ENCODE results near the gene RAD51AP2.
"Not testable (repeated sequence)": the region's sequence is repeated elsewhere in the genome, so short reads cannot be mapped to it uniquely, and the experiment has no call there.

RAD51AP2 gene

DNA sequence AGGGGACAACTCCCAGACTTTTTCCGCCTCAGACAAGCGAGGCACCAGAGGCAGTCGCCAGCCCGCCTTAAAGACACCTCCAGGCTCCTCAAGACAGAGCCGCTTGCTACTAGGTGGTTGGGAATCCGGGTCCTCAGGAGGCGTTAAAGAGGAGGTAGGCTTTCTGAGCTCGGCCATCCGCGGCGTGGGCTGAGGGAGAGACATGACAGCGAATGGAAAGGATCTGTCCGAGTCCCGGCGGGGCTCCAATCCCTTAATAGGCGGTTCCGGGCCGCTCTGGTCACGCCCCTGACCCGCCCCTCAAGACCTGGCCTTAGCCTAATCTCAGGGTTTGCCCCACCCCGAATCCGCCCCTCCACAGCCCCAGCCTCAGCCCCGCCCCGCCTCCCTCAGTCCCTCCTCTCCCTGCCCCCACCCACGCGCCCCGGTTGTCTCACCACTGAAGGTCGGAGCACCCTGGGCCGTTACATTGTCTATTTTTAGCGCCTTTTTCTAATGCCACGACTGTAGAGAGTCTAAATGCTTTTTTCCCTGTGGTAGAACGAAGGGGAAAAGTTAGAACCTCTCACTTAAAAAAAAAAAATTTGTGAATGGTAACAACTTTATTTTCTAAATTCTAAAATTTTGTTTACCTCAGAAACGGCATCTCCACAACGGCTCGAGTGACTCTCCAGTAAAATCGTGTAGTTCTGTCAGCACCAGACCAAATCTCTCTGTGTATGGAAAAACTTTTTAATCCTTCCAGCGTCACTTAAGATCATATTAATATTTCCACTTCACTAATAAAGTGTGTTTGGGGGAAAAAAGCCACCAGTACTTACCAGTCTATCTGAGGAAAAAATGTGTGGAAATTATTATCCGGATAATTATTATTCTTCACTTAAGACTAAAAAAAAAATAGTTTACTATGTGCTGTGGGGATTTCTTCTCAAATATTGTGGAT, at the start of gene RAD51AP2:
Gene RAD51AP2, minus strand, starts transcription at position 229 of the 943 bp plus-strand sequence. Its CDS starts 25 bp downstream, at position 204.
- DNase-seq = no peak

DNA sequence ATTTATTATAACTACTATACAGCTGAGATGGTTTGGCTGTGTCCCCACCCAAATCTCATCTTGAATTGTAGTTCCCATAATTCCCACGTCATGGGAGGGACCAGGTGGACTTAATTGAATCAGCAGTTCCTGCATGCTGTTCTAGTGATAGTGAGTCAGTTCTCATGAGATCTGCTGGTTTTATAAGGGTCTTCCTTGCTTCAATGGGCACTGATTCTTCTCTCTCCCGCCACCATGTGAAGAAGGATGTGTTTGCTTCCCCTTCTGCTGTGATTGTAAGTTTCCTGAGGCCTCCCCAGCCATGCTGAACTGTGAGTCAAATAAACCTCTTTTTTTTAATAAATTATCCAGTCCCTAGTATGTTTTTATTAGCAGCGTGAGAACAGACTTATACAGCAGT, 47.5 kb upstream of the RAD51AP2 start:
- not testable (repeated sequence) for DNase-seq

DNA sequence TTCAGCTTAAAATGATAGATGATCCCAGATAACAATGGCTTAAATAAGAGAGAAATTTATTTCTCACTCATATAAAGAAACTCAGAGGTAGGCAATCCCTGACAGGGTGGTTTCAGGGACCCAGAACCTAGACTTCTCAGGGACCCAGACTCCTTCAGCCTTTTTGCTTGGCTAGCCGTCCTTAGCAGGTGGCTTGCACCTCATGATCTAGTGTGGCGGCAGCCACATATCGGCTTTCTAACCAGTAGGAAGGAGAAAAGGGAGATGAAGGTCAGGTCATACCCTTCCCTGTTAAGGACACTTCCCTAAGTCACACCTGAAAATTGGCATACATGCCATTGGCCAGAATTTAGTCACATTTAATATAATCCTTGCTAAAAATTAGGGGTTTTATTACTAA, 40.6 kb upstream of the RAD51AP2 start:
- no peak for DNase-seq

DNA sequence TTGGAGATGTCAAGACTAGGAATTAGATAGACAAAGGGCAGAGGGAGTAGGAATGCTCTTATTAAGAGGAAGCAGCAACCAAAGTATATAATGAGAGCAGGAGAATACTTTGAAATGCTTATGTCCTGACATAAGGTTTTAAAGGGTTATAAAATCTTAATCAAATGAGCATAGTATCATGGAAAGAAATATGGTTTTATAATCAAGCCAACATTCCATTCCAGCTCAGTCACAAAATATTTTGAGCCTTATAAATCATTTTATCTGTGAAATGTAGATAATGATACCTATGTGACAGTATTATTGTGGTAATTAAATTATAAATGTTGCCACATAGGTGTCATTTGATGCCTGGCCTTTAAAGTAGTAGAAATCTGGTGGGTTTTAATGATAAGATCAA, 39.8 kb upstream of the RAD51AP2 start:
- no peak for DNase-seq

DNA sequence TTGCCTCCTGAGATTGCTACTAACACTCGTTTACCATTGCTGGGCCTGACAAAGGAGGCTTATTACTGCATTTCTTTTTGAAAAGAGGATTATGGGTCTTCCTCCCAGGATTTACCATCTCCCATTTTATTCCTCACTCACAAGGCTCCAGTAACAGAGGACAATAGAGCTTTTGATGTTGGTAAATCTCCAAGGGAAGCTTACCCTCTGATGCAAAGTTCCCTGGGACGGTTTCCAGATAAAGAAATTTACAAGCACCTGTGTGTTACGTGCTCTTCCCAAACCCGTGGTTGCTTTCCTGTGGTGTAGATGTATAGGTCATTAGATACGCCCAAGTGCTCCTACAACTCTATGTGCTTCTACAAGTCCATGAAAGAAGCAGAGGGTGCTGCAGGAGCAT, 39.4 kb upstream of the RAD51AP2 start:
- no peak for DNase-seq

DNA sequence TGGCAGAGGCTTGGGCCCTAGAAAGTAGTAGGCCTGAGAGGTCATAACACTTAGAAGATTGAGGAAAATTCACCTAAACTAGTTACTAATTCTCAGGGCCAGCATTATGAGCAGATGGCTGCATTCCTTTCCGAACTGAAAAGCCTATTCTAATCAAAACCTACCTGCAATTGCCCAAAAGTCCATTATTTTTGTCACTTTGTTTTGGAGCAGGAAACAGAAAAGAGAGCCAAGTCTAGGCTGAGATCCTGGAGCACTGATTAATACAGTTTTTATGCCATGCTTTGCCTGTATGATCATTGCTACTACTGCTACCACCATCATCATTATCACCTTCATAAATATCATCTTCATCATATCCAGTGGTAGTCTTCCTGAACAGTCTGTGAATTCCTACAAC, 36.9 kb upstream of the RAD51AP2 start:
- DNase-seq = no peak

DNA sequence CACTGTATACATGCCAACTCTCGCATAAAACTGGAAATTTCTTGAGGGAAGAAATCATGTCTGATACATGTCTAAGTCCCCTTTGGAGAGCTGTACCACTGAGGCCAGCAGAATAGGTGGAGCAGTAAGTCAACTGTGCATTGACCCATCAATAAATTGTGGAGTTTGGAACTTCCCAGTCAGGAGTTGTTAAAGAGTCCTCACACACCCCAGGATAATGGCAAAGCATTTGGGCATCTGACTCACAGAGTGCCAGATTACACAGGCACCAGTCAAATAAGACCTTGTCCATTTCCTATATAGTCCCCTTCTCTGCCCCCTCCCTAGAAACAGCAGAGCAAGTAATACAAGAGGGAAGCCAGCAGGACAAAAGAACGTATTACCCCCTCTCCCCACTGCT, 32.7 kb upstream of the RAD51AP2 start:
- no peak for DNase-seq

DNA sequence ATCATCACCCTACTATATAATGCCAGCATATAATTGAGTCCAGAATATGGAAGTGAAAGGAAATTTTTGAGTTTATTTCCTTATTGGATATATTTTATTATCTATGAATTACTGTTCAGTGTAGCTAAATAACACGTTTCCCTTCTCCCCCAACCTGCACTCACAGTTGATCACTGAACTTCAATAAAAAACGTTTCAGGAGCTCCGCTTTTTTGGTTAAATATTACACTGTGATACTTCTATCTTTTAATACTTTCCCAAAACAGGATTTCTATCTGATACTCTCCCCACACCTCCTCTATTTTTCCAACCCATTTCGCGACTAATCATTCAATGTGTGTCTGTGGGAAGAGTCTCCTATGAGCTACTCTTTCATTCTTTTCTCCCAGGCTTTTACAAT, 29.5 kb upstream of the RAD51AP2 start:
- no peak for DNase-seq

DNA sequence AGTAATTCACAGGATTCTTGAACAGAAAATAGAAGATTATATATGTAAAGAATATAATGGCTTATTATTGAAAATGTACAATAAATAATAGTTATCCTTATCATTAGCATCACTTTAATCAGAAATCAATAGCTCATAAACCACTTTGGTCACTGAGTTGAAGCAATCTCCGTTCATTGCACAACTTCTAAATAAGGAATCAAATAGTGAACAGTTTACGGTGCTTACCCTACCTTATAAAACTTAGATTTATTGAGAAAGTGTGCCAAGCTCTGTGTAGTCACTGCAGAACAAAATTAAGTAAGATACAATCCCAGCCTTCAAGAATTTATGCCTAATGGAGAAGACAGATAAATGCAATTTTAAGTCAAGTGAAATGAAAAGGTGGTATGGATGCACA, 29.0 kb upstream of the RAD51AP2 start:
- DNase-seq = no peak

DNA sequence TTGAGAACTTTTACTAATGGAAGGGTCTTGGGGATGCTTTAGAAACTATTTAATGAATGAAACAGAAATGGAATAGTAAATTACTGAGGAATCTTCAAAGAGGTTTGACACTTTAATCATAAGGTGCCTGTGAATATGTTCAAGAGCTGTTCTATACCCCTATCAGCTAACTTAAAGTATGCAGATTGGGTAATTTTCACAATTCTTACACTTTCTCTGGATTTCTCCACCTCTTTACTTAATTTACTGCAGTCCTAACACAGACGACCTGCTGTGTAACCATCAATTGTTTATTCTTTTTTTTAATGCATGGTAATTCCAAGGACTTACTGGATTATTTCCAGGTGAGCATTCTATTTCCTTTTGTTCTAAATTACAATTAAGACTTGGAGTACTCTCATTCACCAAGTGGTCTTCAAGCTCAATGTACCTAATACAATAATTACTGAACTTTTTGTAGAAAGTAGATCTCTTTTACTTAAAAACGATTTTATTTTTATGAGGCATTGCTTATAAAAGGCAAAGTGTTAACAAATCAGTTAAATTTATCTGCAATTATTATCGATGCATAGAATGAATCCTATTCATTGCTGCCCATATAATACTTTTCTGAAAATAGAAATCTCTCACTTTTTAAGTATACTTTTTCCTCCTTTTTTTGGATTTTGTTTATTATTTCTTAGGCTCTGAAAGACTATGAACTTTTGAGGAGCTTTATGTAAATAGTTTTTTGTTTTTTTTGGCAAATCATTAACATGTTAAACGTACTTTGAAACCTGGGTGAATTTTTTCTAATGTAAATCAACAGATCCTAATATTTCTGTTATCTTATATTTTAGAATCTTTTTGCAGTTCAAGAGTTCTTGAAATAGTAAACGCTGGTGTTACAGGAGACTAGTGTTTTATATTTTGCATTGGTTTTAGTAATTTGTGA, 27.7 kb upstream of the RAD51AP2 start:
- no peak for DNase-seq

DNA sequence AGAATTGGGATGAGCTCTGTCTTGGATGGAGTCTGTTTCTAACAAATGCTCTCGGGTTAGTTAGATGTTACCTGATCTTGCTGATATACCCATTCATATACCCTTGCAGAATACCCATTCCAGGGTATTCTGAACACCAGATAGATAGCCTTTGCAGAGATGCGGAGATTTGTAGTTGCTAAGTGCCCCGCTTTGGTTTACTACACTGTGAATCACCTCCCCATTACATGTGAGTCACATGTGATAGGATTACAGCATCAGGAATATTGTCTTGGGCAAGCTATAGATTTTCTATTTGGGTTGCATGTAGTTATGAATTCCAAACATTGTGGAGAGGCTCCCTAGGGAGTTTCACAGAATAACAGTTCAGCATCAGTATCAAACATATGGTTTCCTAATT, 26.0 kb upstream of the RAD51AP2 start:
- no peak for DNase-seq

DNA sequence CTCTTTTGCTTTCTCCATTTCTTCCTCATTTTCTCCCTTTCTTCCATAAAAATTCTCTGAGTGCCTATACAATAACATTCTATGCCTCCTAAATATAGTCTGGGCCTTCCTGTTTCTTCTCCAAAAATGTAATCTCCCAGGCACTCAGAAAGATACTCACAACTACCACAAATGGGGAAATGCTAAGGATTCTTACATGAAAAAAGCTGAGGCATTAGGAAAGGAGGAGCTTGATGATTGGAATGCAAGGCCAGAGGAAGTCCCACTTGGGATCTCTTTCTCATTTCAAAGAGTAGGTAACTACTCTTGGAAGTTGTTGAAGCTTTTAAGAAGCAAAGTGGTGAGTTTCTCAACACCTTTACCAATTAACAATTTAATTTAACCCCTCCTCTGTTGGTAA, 25.6 kb upstream of the RAD51AP2 start:
- DNase-seq = no peak

DNA sequence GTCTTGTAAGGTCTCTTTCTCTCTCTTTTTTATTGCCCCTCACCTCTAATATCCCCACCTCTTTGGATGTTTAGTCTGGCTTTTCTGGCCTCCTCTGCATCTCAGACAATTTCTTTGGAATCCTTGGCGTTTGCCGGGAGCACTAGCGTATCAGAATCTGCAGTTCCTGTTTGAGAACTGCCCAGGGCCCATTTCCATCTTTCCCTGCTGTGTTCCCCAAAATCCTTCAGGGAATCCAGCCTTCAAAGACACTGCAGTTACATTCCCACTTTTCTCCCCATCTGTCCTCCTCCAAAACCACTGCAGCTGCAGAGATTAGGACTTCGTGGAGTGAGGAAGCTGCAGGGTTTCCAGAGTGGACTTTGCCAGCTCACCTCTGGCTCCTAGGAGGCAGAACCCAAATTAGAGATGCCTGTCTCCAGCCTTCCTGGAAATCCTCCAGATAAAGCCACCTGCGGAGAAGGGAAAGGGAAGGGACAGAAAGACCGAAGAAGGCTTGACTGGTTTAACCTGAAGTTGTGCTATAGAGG, 25.0 kb upstream of the RAD51AP2 start:
- DNase-seq = no peak

DNA sequence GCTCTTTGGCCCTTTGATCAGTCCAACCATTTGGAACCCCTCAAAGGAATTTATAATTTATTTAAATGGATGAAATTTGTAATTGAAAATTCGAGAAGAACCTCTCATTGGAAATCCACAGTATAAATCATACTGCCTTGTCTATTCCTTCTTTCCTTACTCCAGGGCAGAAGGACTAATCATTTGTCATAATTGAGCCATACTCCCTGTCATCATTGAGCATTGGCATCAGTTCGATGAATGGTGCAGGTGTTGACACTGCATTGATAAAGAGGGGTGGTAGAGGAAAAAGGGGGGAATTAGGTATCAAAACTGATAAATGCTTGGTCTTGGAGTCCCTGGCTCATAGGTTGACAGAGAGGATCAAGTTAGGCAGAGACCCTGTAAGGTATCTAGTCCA, 24.2 kb upstream of the RAD51AP2 start:
- no peak for DNase-seq

DNA sequence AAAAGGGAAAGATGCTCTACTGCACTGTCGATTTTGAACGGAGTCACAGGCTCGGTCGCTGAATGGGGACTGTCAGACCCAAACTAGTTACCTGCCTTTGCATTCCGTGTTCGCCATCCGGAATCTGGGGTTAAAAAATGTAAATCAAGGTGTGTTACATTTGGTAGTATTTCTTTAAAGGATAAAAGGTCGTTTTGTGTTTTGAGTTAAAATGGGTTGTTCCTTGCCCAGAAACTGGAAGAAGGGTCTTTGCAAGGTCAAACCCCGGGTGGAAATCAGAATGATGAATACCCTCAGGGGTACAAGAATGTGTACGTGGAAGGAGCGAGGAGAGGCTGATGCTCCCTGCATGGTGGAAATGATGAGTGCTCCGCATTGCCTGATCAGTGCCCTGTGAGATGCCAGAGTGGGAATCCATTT, 23.3 kb upstream of the RAD51AP2 start:
- DNase-seq = no peak

DNA sequence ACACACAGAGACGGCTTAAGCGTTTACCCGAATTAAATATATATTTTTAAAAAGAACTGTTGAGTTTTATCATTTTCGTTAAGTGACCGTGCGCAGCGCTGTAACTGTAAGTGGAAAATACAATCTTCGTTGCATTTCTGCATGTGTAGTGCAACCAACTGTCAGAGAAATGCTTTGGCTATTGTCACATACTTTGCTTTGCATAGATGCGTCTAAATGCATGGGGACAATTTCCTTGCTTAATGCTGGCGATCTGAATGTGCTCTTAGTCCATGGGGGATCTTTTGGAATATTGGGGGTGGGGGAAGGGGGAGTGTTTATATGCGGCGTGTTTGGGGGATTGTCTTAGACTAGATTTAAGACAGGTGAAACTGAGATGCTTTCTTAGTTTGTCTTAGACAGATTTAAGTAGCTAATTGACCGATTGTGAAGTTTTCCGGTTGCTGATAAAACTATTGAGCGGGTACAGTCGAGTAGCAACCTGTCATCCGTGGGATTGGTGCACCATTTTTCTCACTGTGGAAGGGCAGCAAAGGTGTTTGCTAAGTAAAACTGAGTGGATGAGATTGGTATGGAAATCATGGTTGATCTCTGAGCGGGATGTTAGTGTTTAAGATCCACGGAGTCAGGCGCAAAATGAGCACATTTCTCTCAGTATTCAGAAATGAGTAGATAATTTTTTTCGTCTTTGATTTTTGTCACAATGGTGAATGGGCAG, 22.7 kb upstream of the RAD51AP2 start:
- DNase-seq = no peak

DNA sequence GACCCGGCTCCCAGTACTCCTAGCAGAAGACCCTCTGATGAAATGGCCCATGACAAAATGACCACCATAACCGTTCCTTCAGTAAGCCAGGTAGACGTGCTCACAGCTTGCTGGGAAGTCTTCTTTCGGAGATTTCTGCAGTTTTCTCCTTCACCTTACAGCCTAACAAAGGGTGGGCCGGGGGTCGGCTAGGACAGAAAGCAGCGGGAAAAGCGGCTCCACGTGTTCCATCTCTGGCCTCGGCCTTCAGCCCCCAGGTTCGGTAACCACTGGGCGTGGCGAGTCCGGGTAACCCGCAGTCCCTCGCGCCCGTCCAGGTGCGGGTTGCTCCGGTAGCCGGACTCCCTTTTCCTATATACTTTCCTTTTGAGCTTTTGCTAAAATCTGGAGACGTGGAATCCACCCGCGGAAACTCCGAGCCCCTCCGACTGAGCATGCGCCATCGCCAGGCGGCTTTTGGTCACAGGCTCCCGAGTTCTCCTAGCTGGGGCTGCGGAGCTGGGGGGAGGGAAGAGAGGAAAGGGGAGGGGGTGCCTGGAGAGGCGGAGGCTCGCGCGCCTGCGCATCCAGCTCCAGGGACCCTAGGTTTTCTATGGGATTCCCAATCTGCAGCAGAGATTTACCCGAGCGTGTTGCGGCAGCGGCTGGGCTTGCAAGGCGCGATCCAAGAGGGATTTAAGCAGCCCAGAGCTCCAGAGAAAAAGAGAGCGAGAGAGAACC, 22.0 kb upstream of the RAD51AP2 start, which contains the start of gene VSNL1:
Gene VSNL1, plus strand, starts transcription at position 604 of the 720 bp plus-strand sequence. CDS start 51,379 bp downstream, outside the sequence.
- DNase-seq = no peak

DNA sequence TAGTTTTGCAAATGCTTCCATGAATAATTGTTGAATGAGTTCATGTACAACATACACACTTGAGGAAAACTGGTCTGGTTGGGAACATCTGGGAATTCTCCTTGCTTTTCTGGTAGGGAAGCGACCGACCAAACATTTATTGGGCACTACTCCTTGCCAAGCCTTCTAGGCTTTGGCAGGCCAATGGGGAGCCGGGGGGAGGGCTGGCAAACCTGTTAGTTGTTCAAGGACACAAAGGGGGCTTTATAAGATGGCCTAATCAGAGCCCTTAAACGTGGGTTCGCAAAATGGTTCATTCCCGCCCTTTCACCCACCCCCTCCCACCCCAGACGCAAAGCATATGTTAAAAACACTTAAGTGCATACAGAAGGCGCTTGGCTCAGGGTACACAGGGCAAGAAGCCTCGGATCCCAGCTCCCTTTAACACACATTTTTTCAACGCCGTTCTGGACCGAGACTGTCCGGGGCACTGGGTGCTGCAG, 21.4 kb upstream of the RAD51AP2 start:
- no peak for DNase-seq

DNA sequence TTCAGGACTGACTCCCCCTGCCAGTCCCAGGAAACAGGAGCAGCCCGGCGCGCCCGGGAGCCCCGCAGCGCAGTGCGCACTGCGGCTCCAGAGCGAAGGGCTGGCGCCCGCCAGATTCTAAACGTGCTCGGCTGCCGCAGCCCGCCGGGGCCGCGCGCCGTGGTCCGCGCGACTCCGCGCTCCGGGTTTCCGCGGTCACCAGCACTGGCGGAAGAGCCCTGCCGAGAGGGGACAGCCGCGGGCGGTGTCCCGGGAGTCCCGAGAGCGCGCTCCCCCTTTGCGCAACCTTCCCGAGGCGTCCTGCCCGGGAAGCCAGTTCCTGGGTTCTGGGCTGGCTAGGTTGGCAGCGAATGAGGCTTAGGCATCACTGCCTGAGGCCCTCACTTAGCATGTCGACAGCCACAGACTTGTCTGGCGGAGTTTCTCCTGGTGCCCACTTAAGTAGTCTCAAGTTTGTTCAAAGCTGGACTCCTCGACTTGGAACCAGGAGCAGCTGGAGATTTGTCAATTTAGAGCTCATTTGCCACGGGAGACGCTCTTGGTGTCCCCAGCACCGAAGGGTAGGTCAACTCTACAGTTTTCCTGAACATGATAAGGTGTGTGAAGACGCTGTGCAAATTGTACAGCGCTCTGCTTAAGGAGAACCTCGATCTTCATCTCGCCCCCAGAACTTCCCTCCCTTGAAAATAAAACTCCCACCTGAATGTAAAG, 20.8 kb upstream of the RAD51AP2 start:
- DNase-seq = no peak

DNA sequence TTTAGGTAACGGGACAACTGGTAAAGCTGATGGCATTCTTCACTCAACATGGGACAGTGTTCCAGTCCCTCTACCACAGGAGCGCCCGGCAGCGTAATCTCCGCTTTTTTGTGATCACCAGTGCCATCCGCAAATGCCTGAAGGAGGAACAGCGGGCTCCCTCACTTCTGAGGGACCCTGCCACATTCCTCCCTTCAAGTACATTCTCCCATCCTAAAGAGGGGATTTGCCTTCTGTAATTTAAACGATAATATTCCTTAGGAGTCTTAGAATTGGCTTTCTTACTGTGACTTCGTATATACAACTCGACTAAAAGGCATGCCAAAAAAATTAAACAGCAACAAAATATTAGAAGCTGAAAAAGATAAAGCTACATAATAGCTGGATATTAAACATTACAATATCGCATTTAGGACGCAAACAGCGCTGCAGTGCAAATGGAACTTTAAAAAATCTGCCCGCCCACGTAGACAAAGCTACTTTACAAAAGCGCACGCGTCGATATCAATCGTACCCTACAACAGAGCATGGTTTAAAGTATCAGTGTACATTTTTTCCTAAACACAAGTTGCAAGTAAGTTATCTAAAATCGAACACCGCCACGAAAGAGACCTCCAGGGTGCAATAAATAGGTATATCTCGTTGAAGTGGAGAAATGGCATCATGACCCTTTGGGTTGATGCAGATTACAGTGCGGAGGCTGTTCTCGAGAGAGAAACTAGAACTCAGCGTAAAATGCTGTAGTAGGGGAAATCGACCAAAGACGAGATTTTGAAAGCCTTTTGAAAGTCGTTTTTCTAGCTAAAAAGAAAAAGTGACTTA, 20.0 kb upstream of the RAD51AP2 start:
- DNase-seq = no peak

Data from CD4-positive, alpha-beta T cell treated with Interleukin-4 for 1 hour (primary cell).